HCT116 (cell line): Measurements from ENCODE around the gene CDK5RAP2. TPM values are rescaled to one million over a fixed set of nuclear protein-coding genes. Genes with fewer than 3 reads are reported as not detected.

Source experiments
- ATAC-seq: fragments of 200-7000 bp; cut with Tn5 transposase; 2 replicates; pipeline ENCODE4 v1.9.1; 2020; ENCODE audit warnings: mild to moderate bottlenecking, moderate library complexity
- BruUV-seq: library from RNA; stranded (reverse); fragments of 400-500 nt; replicated peaks from 2 replicates; lab custom pipeline; 2021; lab: Mats Ljungman, UMichigan
- CTCF ChIA-PET: fragments of 300-600 bp; sonication (Branson Sonifier 250); formaldehyde crosslinking; loops from one replicate; lab custom pipeline; 2021; ENCODE audit warnings: antibody characterized with exemption; lab: Charles Lee
- POLR2A ChIA-PET: fragments of 300-600, 350-600 bp; sonication (Branson Sonifier 250); formaldehyde crosslinking; loops from one replicate; lab custom pipeline; 2021; ENCODE audit warnings: antibody characterized with exemption; lab: Charles Lee
- RAD21 ChIA-PET, 2 experiments: fragments of 300-600 bp; sonication (Branson Sonifier 250); formaldehyde crosslinking; loops; one replicate each; lab custom pipeline; 2023; ENCODE audit warnings: low total read pairs in 2 of 2; ENCODE audit not compliant: uncharacterized antibody in 2 of 2, unreplicated experiment in 2 of 2, low non-redundant PET in 1 of 2; lab: Charles Lee
- DNase-seq: peaks from one replicate; pipeline ENCODE4 v3.0.0-alpha.2; 2010; ENCODE audit warnings: low read depth, low spot score
- H2AFZ ChIP-seq: fragments of 200-600 bp; shearing (Covaris generic), sonication (generic); 2 replicates; pipeline ENCODE4 v1.6.1; 2017; ENCODE audit warnings: low read depth, mixed run types, mixed read lengths, antibody characterized with exemption, low read length; ENCODE audit not compliant: poor library complexity, severe bottlenecking
- H3K27ac ChIP-seq: 2 replicates; pipeline ENCODE4 v1.5.1; 2012; ENCODE audit warnings: low read depth, low read length
- H3K27me3 ChIP-seq: fragments of 200-600 bp; sonication (generic); 2 replicates; pipeline ENCODE4 v1.6.1; 2016; ENCODE audit warnings: mixed run types, low read length, mixed read lengths; ENCODE audit not compliant: insufficient read depth
- H3K36me3 ChIP-seq, 2 experiments: fragments of 200-500 bp in 1 of 2; fragments of 200-600 bp in 1 of 2; sonication (Bioruptor generic) in 1 of 2; sonication (generic) in 1 of 2; 2 replicates each; pipeline versions ENCODE4 v1.5.1 to v1.6.1; 2014 to 2016; ENCODE audit warnings: low read length in 2 of 2, inconsistent platforms in 1 of 2, mixed read lengths in 1 of 2, mixed run types in 1 of 2; ENCODE audit not compliant: insufficient read depth in 2 of 2, control insufficient read depth in 1 of 2
- H3K4me1 ChIP-seq, 2 experiments: fragments of 200-600 bp in 1 of 2; sonication (generic) in 1 of 2; 2 replicates each; pipeline versions ENCODE4 v1.5.1 to v1.6.1; 2012 to 2017; ENCODE audit warnings: low read length in 2 of 2, inconsistent platforms in 1 of 2, mild to moderate bottlenecking in 1 of 2, mixed read lengths in 1 of 2, mixed run types in 1 of 2, moderate library complexity in 1 of 2; ENCODE audit not compliant: insufficient read depth in 2 of 2, control insufficient read depth in 1 of 2
- H3K4me2 ChIP-seq: fragments of 200-600 bp; sonication (generic); 2 replicates; pipeline ENCODE4 v1.6.1; 2017; ENCODE audit warnings: mixed run types, low read length, mixed read lengths
- H3K4me3 ChIP-seq, 2 experiments: fragments of 200-600 bp in 1 of 2; sonication (generic) in 1 of 2; replicated peaks in 1 of 2; 2 replicates each; pipeline ENCODE4 v1.5.1; 2011 to 2016; ENCODE audit warnings: low read length in 2 of 2, control low read depth in 1 of 2, low read depth in 1 of 2, mild to moderate bottlenecking in 1 of 2, mixed read lengths in 1 of 2, mixed run types in 1 of 2
- H3K79me2 ChIP-seq: fragments of 200-600 bp; sonication (generic); 2 replicates; pipeline ENCODE4 v1.6.1; 2017; ENCODE audit warnings: mild to moderate bottlenecking, mixed run types, low read length, moderate library complexity, mixed read lengths; ENCODE audit not compliant: insufficient read depth
- H3K9ac ChIP-seq: fragments of 200-600 bp; sonication (generic); 2 replicates; pipeline ENCODE4 v1.6.1; 2016; ENCODE audit warnings: low read length, mixed read lengths
- H3K9me2 ChIP-seq: fragments of 200-600 bp; sonication (generic), shearing (Covaris generic); 2 replicates; pipeline ENCODE4 v1.6.1; 2017; ENCODE audit warnings: mixed run types, mild to moderate bottlenecking, moderate library complexity; ENCODE audit not compliant: insufficient read depth
- H3K9me3 ChIP-seq, 2 experiments: fragments of 200-500 bp in 1 of 2; fragments of 200-600 bp in 1 of 2; sonication (Bioruptor generic) in 1 of 2; sonication (generic) in 1 of 2; 2 replicates each; pipeline ENCODE4 v1.6.1; 2014 to 2017; ENCODE audit warnings: low read length in 2 of 2, mixed read lengths in 2 of 2, inconsistent platforms in 1 of 2, low read depth in 1 of 2, mild to moderate bottlenecking in 1 of 2, mixed run types in 1 of 2, moderate library complexity in 1 of 2; ENCODE audit not compliant: control insufficient read depth in 1 of 2, insufficient read depth in 1 of 2
- H4K20me1 ChIP-seq: fragments of 200-600 bp; sonication (generic), shearing (Covaris generic); 2 replicates; pipeline ENCODE4 v1.6.1; 2017; ENCODE audit warnings: mixed run types, mild to moderate bottlenecking, moderate library complexity; ENCODE audit not compliant: insufficient read depth
- EGR1 ChIP-seq: IDR thresholded peaks from 2 replicates; pipeline ENCODE4 v1.6.1; 2012; ENCODE audit warnings: low read depth
- ELF1 ChIP-seq: IDR thresholded peaks from 2 replicates; pipeline ENCODE4 v1.6.1; 2012; ENCODE audit warnings: low read depth, borderline replicate concordance
- RAD21 ChIP-seq: IDR thresholded peaks from 2 replicates; pipeline ENCODE4 v1.6.1; 2012; ENCODE audit warnings: low read depth, mild to moderate bottlenecking
- YY1 ChIP-seq: IDR thresholded peaks from 2 replicates; pipeline ENCODE4 v1.6.1; 2011; ENCODE audit warnings: low read length, low read depth, moderate library complexity, mild to moderate bottlenecking; ENCODE audit not compliant: insufficient replicate concordance; ENCODE audit errors: extremely low read depth
- intact Hi-C: fragments of 100-400 bp; cut with micrococcal nuclease; formaldehyde crosslinking; loops from 2 replicates; pipeline ENCODE4 v1.10.0; 2022
- total RNA-seq: library from RNA; stranded (reverse); gene quantifications from one replicate; pipeline ENCODE4 v1.2.1, GENCODE V29; 2021; ENCODE audit not compliant: unreplicated experiment
- TF ChIP-seq, protein P1 (sequence below): IDR thresholded peaks from 2 replicates; pipeline ENCODE4 v1.6.1; 2012; ENCODE audit warnings: low read depth
- TF ChIP-seq, protein P2 (sequence below): IDR thresholded peaks from 2 replicates; pipeline ENCODE4 v1.6.1; 2011; ENCODE audit warnings: mild to moderate bottlenecking, low read length, moderate library complexity; ENCODE audit not compliant: insufficient replicate concordance; ENCODE audit errors: extremely low read depth
- TF ChIP-seq, protein P3 (sequence below), 3 experiments: fragments of 200-600 bp in 1 of 3; sonication (generic) in 1 of 3; IDR thresholded peaks in 2 of 3; conservative IDR thresholded peaks in 1 of 3; 2 replicates each; pipeline ENCODE4 v1.5.1; 2012 to 2017; ENCODE audit warnings: low read depth in 2 of 3, low read length in 2 of 3, antibody characterized with exemption in 1 of 3, borderline replicate concordance in 1 of 3, control low read depth in 1 of 3, mild to moderate bottlenecking in 1 of 3, mixed read lengths in 1 of 3, mixed run types in 1 of 3, moderate library complexity in 1 of 3; ENCODE audit not compliant: insufficient read depth in 1 of 3

Gene CDK5RAP2
- total RNA-seq, 1 experiment from 2014 or later: 56.2 TPM

DNA sequence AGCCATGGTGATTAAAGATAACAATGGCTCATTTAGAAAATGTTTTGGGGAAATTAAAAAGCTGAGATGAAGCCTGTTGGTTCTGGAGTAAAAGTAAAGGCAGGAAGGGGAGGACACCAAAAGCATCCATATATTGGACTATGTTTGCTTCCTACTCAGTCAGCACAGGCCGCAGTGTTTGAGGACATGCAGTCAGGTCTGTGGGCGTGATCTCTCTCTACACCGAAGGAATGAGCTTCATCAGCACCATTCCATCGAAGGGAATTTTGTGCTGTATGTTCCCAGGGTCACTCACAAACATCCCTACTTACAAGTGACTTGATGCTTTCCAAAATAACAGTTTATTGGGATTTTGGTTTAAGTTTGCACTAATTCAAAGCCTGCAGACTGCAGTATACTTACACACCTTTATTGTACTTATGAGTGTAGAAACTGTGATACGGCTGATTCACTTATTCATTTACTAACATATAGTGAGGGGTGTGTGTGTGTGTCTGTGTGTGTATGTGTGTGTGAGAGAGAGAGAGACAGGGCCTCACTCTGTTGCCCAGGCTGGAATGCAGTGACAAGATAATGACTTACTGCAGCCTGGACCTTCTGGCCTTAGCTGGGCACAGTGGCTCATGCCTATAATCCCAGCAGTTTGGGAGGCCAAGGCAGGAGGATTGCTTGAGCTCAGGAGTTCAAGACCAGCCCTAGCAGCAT is 13.4 kb upstream of the CDK5RAP2 start (continued):
- TF ChIP-seq, protein P1, sequence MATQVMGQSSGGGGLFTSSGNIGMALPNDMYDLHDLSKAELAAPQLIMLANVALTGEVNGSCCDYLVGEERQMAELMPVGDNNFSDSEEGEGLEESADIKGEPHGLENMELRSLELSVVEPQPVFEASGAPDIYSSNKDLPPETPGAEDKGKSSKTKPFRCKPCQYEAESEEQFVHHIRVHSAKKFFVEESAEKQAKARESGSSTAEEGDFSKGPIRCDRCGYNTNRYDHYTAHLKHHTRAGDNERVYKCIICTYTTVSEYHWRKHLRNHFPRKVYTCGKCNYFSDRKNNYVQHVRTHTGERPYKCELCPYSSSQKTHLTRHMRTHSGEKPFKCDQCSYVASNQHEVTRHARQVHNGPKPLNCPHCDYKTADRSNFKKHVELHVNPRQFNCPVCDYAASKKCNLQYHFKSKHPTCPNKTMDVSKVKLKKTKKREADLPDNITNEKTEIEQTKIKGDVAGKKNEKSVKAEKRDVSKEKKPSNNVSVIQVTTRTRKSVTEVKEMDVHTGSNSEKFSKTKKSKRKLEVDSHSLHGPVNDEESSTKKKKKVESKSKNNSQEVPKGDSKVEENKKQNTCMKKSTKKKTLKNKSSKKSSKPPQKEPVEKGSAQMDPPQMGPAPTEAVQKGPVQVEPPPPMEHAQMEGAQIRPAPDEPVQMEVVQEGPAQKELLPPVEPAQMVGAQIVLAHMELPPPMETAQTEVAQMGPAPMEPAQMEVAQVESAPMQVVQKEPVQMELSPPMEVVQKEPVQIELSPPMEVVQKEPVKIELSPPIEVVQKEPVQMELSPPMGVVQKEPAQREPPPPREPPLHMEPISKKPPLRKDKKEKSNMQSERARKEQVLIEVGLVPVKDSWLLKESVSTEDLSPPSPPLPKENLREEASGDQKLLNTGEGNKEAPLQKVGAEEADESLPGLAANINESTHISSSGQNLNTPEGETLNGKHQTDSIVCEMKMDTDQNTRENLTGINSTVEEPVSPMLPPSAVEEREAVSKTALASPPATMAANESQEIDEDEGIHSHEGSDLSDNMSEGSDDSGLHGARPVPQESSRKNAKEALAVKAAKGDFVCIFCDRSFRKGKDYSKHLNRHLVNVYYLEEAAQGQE: no peak
- TF ChIP-seq ELF1: no peak
- TF ChIP-seq, protein P2, sequence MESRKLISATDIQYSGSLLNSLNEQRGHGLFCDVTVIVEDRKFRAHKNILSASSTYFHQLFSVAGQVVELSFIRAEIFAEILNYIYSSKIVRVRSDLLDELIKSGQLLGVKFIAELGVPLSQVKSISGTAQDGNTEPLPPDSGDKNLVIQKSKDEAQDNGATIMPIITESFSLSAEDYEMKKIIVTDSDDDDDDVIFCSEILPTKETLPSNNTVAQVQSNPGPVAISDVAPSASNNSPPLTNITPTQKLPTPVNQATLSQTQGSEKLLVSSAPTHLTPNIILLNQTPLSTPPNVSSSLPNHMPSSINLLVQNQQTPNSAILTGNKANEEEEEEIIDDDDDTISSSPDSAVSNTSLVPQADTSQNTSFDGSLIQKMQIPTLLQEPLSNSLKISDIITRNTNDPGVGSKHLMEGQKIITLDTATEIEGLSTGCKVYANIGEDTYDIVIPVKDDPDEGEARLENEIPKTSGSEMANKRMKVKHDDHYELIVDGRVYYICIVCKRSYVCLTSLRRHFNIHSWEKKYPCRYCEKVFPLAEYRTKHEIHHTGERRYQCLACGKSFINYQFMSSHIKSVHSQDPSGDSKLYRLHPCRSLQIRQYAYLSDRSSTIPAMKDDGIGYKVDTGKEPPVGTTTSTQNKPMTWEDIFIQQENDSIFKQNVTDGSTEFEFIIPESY: no peak
- no peak for TF ChIP-seq RAD21
- TF ChIP-seq EGR1: no peak
- TF ChIP-seq, all 23 proteins: peak for 0

DNA sequence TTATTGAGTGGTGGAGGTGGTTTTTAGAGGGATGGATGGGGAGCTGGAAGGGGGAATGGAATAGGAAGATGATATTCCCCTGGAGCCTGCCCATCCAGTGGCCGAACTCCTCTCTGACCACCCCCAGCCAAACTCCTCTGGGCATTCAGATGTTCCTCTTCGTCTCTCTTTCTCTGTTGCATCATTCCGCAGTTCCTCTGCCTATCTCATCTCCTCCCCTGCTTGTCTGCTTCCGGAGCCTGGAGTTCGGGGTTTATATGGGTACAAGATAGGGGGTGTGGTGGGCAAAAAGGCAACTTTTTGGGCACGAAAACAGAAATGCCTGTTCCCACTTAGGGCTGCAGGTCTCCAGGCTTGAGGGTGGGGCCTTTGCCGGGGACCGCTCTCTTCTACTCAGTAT is 12.2 kb upstream of the CDK5RAP2 start:
- ChIA-PET RAD21 (no interaction called here), POLR2A (no interaction called here), CTCF (no interaction called here)
- Histone ChIP-seq H4K20me1 (no peaks in the 10 kb centered on the region), H3K79me2 (no peaks in the 10 kb centered on the region), H3K4me2 (no peak overlapping the region), H2AFZ (no peak overlapping the region), H3K9ac (no peak overlapping the region), H3K4me1 (no peaks in the 10 kb centered on the region), H3K27ac (no peak overlapping the region), H3K36me3 (no peaks in the 10 kb centered on the region), H3K9me3 (no peaks in the 10 kb centered on the region), H3K27me3 (no peaks in the 10 kb centered on the region), H3K4me3 (no peak overlapping the region), H3K9me2 (no peaks in the 10 kb centered on the region)
- intact Hi-C loops: no loop called here
- no TSS peak for BruUV-seq
- no peak for DNase-seq
- no peak for ATAC-seq
- TF ChIP-seq, protein P2: no peak
- TF ChIP-seq YY1: no peak
- TF ChIP-seq, protein P1: no peak
- TF ChIP-seq, protein P3, sequence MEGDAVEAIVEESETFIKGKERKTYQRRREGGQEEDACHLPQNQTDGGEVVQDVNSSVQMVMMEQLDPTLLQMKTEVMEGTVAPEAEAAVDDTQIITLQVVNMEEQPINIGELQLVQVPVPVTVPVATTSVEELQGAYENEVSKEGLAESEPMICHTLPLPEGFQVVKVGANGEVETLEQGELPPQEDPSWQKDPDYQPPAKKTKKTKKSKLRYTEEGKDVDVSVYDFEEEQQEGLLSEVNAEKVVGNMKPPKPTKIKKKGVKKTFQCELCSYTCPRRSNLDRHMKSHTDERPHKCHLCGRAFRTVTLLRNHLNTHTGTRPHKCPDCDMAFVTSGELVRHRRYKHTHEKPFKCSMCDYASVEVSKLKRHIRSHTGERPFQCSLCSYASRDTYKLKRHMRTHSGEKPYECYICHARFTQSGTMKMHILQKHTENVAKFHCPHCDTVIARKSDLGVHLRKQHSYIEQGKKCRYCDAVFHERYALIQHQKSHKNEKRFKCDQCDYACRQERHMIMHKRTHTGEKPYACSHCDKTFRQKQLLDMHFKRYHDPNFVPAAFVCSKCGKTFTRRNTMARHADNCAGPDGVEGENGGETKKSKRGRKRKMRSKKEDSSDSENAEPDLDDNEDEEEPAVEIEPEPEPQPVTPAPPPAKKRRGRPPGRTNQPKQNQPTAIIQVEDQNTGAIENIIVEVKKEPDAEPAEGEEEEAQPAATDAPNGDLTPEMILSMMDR (IDR thresholded peaks at IDR 0.05 in 2 of 3, conservative IDR thresholded peaks at IDR 0.05 in 1 of 3; ENCODE audit: borderline replicate concordance in 1 of 3, insufficient read depth in 1 of 3, low read depth in 2 of 3, low read length in 2 of 3): no peak
